ENCODE data around the gene ANO7. TPM values are rescaled to one million over a fixed set of nuclear protein-coding genes. Genes with fewer than 3 reads are reported as not detected.

Gene ANO7
- total and polyA plus RNA-seq, 2 experiments from 2014 or later, result 0.22 to 2.6 TPM

DNA sequence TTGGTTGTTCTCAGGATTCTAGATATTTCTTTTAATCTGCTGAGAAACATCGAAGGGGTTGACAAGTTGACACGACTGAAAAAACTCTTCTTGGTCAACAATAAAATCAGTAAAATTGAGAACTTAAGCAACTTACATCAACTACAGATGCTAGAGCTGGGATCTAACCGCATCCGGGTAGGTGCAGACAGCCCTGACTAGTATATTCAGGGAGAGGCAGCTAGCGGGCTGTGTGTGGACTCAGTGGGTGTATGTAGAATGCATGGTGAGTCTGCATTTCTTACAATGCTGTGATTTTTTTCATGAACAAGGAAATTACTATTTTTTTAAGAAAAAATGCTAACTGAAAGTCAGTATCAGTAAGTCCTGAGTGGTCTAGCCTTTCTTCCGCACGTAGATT lies 28.2 kb upstream of the ANO7 start:
- Histone ChIP-seq H4K20me1 (ENCODE audit: insufficient read depth) (no peaks in the 10 kb centered on the region), H3K4me3 (no peak overlapping the region), H3K79me2 (ENCODE audit: insufficient read depth) (no peaks in the 10 kb centered on the region), H3K9me3 (ENCODE audit: low read depth) (no peaks in the 10 kb centered on the region), H3K9me2 (ENCODE audit: insufficient read depth) (no peaks in the 10 kb centered on the region), H3K9ac (no peak overlapping the region), H3K36me3 (ENCODE audit: low read depth) (peaks cover 3% of the 10 kb centered on the region; the same call in 1 of the 2 replicates), H3K27me3 (replicated peaks; ENCODE audit: insufficient read depth) (no peaks in the 10 kb centered on the region), H3F3A (ENCODE audit: insufficient read depth) (peaks cover 34% of the 10 kb centered on the region), H3K27ac (no peak overlapping the region), H3K4me2 (ENCODE audit: unreplicated experiment) (no peak overlapping the region), H3K4me1 (ENCODE audit: insufficient read depth) (peaks cover 33% of the 10 kb centered on the region), H2AFZ (no peak overlapping the region)
- TF ChIP-seq EZH2phosphoT487 (IDR thresholded peaks at IDR 0.05; ENCODE audit: insufficient read depth, low read depth) (no peak), EZH2 (IDR thresholded peaks at IDR 0.05; ENCODE audit: insufficient read depth, poor library complexity, severe bottlenecking) (no peak)
- DNase-seq, result no peak
- in situ Hi-C loops (cut with MboI), result no loop called here
- WGBS, 2 experiments (ENCODE audit: low coverage in 1 of 2, low lambda C conversion rate in 2 of 2, missing lambda C conversion rate in 2 of 2), result 97% methylated on average over 7 of the region's 7 CpGs

GRCh38 chr2:241161646-241162281 lies 26.7 kb upstream of the ANO7 start:
- peak; percentile 93 for DNase-seq
- 2 to 8% methylated on average over 9 of the region's 9 CpGs for WGBS, 2 experiments (ENCODE audit: low coverage in 1 of 2, low lambda C conversion rate in 2 of 2, missing lambda C conversion rate in 2 of 2)
- H3K27ac ChIP-seq, result peak overlapping the region; percentile 74
- H3F3A ChIP-seq (ENCODE audit: insufficient read depth), result peaks cover 34% of the 10 kb centered on the region
- peaks cover 6% of the 10 kb centered on the region; the same call in 1 of the 2 replicates for H3K36me3 ChIP-seq (ENCODE audit: low read depth)
- in situ Hi-C loops (cut with MboI), result no loop called here
- H3K9me3 ChIP-seq (ENCODE audit: low read depth), result no peaks in the 10 kb centered on the region
- no peak overlapping the region for H2AFZ ChIP-seq
- H3K9ac ChIP-seq, result peak overlapping the region; percentile 36; the same call in 1 of the 2 replicates
- no peaks in the 10 kb centered on the region for H3K9me2 ChIP-seq (ENCODE audit: insufficient read depth)
- H4K20me1 ChIP-seq (ENCODE audit: insufficient read depth), result no peaks in the 10 kb centered on the region
- no peaks in the 10 kb centered on the region for H3K79me2 ChIP-seq (ENCODE audit: insufficient read depth)
- no peaks in the 10 kb centered on the region for H3K27me3 ChIP-seq (replicated peaks; ENCODE audit: insufficient read depth)
- H3K4me3 ChIP-seq, result no peak overlapping the region
- no peak for TF ChIP-seq EZH2 (IDR thresholded peaks at IDR 0.05; ENCODE audit: insufficient read depth, poor library complexity, severe bottlenecking)
- H3K4me2 ChIP-seq (ENCODE audit: unreplicated experiment), result peak overlapping the region; percentile 46
- H3K4me1 ChIP-seq (ENCODE audit: insufficient read depth), result peaks cover 27% of the 10 kb centered on the region

- DNase-seq, result no peak
- WGBS, 2 experiments (ENCODE audit: low coverage in 1 of 2, low lambda C conversion rate in 2 of 2, missing lambda C conversion rate in 2 of 2), result 54 to 66% methylated on average over 3 of the region's 3 CpGs
- Histone ChIP-seq H3K4me1 (ENCODE audit: insufficient read depth) (peaks cover 18% of the 10 kb centered on the region), H4K20me1 (ENCODE audit: insufficient read depth) (no peaks in the 10 kb centered on the region), H3K27ac (no peak overlapping the region), H3F3A (ENCODE audit: insufficient read depth) (peaks cover 23% of the 10 kb centered on the region), H3K79me2 (ENCODE audit: insufficient read depth) (no peaks in the 10 kb centered on the region), H3K36me3 (ENCODE audit: low read depth) (peaks cover 10% of the 10 kb centered on the region), H3K27me3 (replicated peaks; ENCODE audit: insufficient read depth) (no peaks in the 10 kb centered on the region), H3K9ac (no peak overlapping the region), H3K4me3 (no peak overlapping the region), H3K9me3 (ENCODE audit: low read depth) (no peaks in the 10 kb centered on the region), H3K4me2 (ENCODE audit: unreplicated experiment) (no peak overlapping the region), H2AFZ (no peak overlapping the region), H3K9me2 (ENCODE audit: insufficient read depth) (no peaks in the 10 kb centered on the region)
- TF ChIP-seq EZH2 (IDR thresholded peaks at IDR 0.05; ENCODE audit: insufficient read depth, poor library complexity, severe bottlenecking) (no peak), EZH2phosphoT487 (IDR thresholded peaks at IDR 0.05; ENCODE audit: insufficient read depth, low read depth) (no peak)
- in situ Hi-C loops (cut with MboI), result no loop called here
These were observed 24.8 kb upstream of the ANO7 start for GRCh38 chr2:241163601-241164118.

- Histone ChIP-seq H3K27me3 (replicated peaks; ENCODE audit: insufficient read depth) (no peaks in the 10 kb centered on the region), H3K27ac (no peak overlapping the region), H4K20me1 (ENCODE audit: insufficient read depth) (no peaks in the 10 kb centered on the region), H2AFZ (no peak overlapping the region), H3K9me3 (ENCODE audit: low read depth) (no peaks in the 10 kb centered on the region), H3K4me3 (no peak overlapping the region), H3K36me3 (ENCODE audit: low read depth) (peaks cover 39% of the 10 kb centered on the region), H3K79me2 (ENCODE audit: insufficient read depth) (no peaks in the 10 kb centered on the region), H3K4me2 (ENCODE audit: unreplicated experiment) (no peak overlapping the region), H3K9me2 (ENCODE audit: insufficient read depth) (no peaks in the 10 kb centered on the region), H3F3A (ENCODE audit: insufficient read depth) (0 out of 2 replicates have a peak, but pooled peaks cover 6% of the 10 kb centered on the region), H3K9ac (no peak overlapping the region), H3K4me1 (ENCODE audit: insufficient read depth) (no peaks in the 10 kb centered on the region)
- DNase-seq, result no peak
- in situ Hi-C loops (cut with MboI), result no loop called here
- 95 to 96% methylated on average over 15 of the region's 15 CpGs for WGBS, 2 experiments (ENCODE audit: low coverage in 1 of 2, low lambda C conversion rate in 2 of 2, missing lambda C conversion rate in 2 of 2)
- TF ChIP-seq EZH2 (IDR thresholded peaks at IDR 0.05; ENCODE audit: insufficient read depth, poor library complexity, severe bottlenecking) (no peak), EZH2phosphoT487 (IDR thresholded peaks at IDR 0.05; ENCODE audit: insufficient read depth, low read depth) (no peak)
These were observed 20.1 kb upstream of the ANO7 start for GRCh38 chr2:241168366-241168765.

Measured in GM23248 (cell line).